Gastroesophageal sphincter (tissue), 4 donors: Measurements from ENCODE around the gene MAP3K10. TPM values are rescaled to one million over a fixed set of nuclear protein-coding genes. Genes with fewer than 3 reads are reported as not detected.

Experiments used
- ATAC-seq: fragments of 150-250 bp; one replicate; pipeline ENCODE4 v1.9.1; 2016; ENCODE audit warnings: mild to moderate bottlenecking, moderate library complexity
- H3K27ac ChIP-seq, 4 donors: fragments of 200-600 bp; sonication (generic) in 3 of 4; 1 replicate in 3 of 4; 2 replicates in 1 of 4; pipeline ENCODE4 v1.5.1; 2016 to 2019
- H3K27me3 ChIP-seq: fragments of 200-600 bp; sonication (generic); one replicate; pipeline ENCODE4 v1.5.1; 2019
- H3K36me3 ChIP-seq, 2 donors: fragments of 200-600 bp; sonication (generic); one replicate each; pipeline ENCODE4 v1.5.1; 2019; ENCODE audit warnings: control low read depth in 1 of 2
- H3K4me1 ChIP-seq, 3 donors: fragments of 200-600 bp; sonication (generic); 1 replicate in 2 of 3; 2 replicates in 1 of 3; pipeline ENCODE4 v1.5.1; 2016 to 2019; ENCODE audit warnings: control low read depth in 2 of 3
- H3K4me3 ChIP-seq, 2 donors: fragments of 200-600 bp; sonication (generic); one replicate each; pipeline ENCODE4 v1.5.1; 2019; ENCODE audit warnings: mild to moderate bottlenecking in 1 of 2, moderate library complexity in 1 of 2
- H3K9me3 ChIP-seq, 3 donors: fragments of 200-600 bp; sonication (generic); one replicate each; pipeline ENCODE4 v1.5.1; 2017 to 2019; ENCODE audit warnings: control low read depth in 2 of 3
- EP300 ChIP-seq: sonication (generic); formaldehyde crosslinking; IDR thresholded peaks from one replicate; pipeline ENCODE4 v1.6.1; 2017; ENCODE audit warnings: antibody characterized with exemption, mild to moderate bottlenecking
- POLR2A ChIP-seq, 2 donors: fragments of 450-650 bp; IDR thresholded peaks; one replicate each; pipeline ENCODE4 v1.6.1; 2017; ENCODE audit warnings: antibody characterized with exemption in 2 of 2, mild to moderate bottlenecking in 2 of 2, moderate library complexity in 1 of 2
- POLR2AphosphoS5 ChIP-seq: sonication (generic); formaldehyde crosslinking; IDR thresholded peaks from one replicate; pipeline ENCODE4 v1.6.1; 2017; ENCODE audit warnings: antibody characterized with exemption
- WGBS, 2 donors: methylation state at CpG; one replicate each; pipeline ENCODE4 v1.1.5; 2018; ENCODE audit warnings: low coverage in 1 of 2; 5-methylcytosine and 5-hydroxymethylcytosine counted together
- total RNA-seq, 4 donors: library from RNA; depleted of rRNA; stranded (reverse); fragments of >200 nt; gene quantifications; one replicate each; pipeline ENCODE4 v1.1.0, GENCODE V29; 2016
- TF ChIP-seq, protein P1 (sequence below), 4 experiments: fragments of 200-600 bp in 2 of 4; fragments of 450-650 bp in 2 of 4; sonication (generic) in 1 of 4; IDR thresholded peaks; one replicate each; pipeline ENCODE4 v1.5.1; 2017 to 2019; ENCODE audit warnings: antibody characterized with exemption in 4 of 4, mild to moderate bottlenecking in 2 of 4, moderate library complexity in 2 of 4

MAP3K10 gene
- total RNA-seq, 4 donors from 2014 or later = 9.8 to 21.3 (median 16.4) TPM

DNA sequence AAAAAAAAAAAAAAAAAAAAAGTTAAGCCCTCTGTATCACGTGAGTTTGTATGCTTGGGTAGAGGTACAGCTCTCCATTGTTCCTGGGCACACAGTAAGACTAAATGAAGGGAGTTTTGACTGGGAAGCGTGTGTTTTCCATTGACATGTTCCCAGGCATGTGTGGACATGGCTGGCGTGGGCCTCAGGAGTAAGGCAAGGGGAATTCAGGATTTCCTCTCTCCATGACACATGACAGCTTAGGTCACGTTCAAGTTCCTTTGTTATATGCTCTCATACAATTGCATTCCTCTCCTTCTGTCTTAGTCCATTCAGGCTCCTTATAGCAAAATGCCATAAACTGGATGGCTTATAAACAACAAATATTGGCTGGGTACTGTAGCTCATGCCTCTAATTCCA, 17.1 kb upstream of the MAP3K10 start:
- H3K4me1 ChIP-seq = no peaks in the 10 kb centered on the region
- TF ChIP-seq POLR2AphosphoS5 = no peak
- TF ChIP-seq, protein P1, sequence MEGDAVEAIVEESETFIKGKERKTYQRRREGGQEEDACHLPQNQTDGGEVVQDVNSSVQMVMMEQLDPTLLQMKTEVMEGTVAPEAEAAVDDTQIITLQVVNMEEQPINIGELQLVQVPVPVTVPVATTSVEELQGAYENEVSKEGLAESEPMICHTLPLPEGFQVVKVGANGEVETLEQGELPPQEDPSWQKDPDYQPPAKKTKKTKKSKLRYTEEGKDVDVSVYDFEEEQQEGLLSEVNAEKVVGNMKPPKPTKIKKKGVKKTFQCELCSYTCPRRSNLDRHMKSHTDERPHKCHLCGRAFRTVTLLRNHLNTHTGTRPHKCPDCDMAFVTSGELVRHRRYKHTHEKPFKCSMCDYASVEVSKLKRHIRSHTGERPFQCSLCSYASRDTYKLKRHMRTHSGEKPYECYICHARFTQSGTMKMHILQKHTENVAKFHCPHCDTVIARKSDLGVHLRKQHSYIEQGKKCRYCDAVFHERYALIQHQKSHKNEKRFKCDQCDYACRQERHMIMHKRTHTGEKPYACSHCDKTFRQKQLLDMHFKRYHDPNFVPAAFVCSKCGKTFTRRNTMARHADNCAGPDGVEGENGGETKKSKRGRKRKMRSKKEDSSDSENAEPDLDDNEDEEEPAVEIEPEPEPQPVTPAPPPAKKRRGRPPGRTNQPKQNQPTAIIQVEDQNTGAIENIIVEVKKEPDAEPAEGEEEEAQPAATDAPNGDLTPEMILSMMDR (IDR thresholded peaks at IDR 0.05) = no peak
- TF ChIP-seq EP300 = no peak
- H3K27ac ChIP-seq = no peak overlapping the region
- ATAC-seq = no peak
- H3K36me3 ChIP-seq = no peaks in the 10 kb centered on the region
- WGBS, 2 donors = 82% methylated on average over 4 of the region's 4 CpGs; no CpG with 5 or more reads in 1 of the 2 donors
- H3K27me3 ChIP-seq = peaks cover 57% of the 10 kb centered on the region
- H3K4me3 ChIP-seq = no peak overlapping the region
- H3K9me3 ChIP-seq = no peaks in the 10 kb centered on the region

DNA sequence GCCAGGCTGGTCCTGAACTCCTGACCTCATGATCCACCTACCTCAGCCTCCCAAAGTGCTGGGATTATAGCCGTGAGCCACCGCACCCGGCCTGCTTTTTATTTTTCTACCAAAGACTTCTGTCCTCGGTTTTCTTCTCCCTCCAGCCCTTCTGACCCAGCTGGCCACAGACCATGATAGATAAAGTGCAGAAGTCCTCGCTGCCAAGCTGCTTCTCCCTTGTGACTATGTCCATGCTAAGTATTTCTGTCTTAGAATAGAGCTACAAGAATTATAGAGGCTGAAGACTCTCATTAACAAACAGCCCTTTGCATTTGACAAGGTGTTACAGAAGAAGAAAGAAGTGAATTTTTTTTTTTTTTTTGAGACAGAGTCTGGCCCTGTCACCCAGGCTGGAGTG, 15.4 kb upstream of the MAP3K10 start:
- Histone ChIP-seq H3K27me3 (peaks cover 44% of the 10 kb centered on the region), H3K36me3 (no peaks in the 10 kb centered on the region), H3K4me3 (no peak overlapping the region), H3K27ac (no peak overlapping the region), H3K4me1 (no peaks in the 10 kb centered on the region), H3K9me3 (no peaks in the 10 kb centered on the region)
- ATAC-seq = no peak
- TF ChIP-seq POLR2AphosphoS5 = no peak
- no peak for TF ChIP-seq EP300
- no peak for TF ChIP-seq POLR2A (IDR thresholded peaks at IDR 0.05)
- TF ChIP-seq, protein P1 (IDR thresholded peaks at IDR 0.05) = no peak
- 57 to 74% methylated on average over 4 to 5 of the region's 5 CpGs for WGBS, 2 donors

DNA sequence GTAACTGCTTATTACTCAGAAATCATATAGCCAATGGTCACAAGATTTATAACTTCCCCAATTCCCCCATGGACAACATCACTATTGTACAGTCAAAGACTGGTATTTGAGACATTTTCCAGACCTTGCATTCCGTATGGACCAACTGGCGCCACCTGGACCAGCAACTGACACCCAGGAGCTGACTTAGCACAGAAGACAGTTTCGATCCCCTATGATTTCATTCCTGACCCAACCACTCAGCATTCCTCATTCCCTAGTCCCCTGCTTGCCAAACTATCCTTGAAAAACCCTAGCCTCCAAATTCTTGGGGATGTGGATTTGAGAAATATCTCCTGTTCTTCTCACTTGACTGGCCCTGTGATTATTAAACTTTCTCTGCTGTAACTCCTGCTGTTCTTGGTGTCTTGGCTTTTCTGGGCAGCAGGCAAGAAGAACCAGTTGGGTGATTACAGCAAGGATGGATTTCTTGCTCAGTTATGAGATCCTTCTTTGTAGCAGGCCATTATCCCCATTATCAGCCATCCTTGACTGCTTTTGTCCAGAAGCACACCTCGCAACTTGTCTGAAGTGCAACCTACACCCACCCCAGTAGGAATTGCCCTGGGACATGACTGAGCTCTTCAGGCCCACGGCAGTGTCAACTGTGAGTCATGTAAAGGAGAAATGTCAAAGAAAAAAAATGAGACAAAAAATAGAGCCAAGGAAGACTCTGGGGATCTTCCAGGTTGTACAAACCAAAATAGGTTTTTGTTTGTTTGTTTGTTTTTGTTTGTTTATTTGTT, 13.7 kb upstream of the MAP3K10 start:
- TF ChIP-seq POLR2AphosphoS5 (no peak), POLR2A (IDR thresholded peaks at IDR 0.05) (no peak), EP300 (no peak)
- TF ChIP-seq, protein P1 (IDR thresholded peaks at IDR 0.05) = no peak
- ATAC-seq = no peak
- no peak overlapping the region for H3K4me3 ChIP-seq
- WGBS, 2 donors = 58 to 60% methylated on average over 1 to 4 of the region's 5 CpGs
- no peaks in the 10 kb centered on the region for H3K9me3 ChIP-seq
- no peaks in the 10 kb centered on the region for H3K4me1 ChIP-seq
- peaks cover 35% of the 10 kb centered on the region for H3K27me3 ChIP-seq
- no peak overlapping the region for H3K27ac ChIP-seq
- H3K36me3 ChIP-seq = no peaks in the 10 kb centered on the region

DNA sequence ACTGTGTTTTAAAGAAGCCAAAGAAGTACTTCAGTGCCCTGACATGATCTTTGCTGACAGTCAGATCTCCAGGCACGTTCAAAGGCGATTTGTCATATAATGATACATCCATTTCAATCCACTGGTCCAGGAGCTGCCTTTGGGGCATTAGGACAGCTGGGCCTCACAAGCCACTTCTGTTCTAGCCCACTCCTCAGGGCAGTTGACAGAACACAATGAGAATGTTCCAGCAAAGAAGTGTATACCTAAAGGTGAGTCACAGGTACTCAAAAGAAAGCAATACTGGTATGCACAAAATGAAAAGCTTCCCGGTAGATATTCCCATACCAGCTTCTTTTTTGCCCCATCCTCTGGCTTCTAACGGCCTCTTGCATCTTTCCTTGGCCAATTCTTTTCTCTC, 12.5 kb upstream of the MAP3K10 start:
- H3K4me1 ChIP-seq = no peaks in the 10 kb centered on the region
- no peaks in the 10 kb centered on the region for H3K36me3 ChIP-seq
- H3K27me3 ChIP-seq = peaks cover 31% of the 10 kb centered on the region
- WGBS, 2 donors = 67% methylated on average over 4 of the region's 4 CpGs; no CpG with 5 or more reads in 1 of the 2 donors
- no peak overlapping the region for H3K27ac ChIP-seq
- H3K9me3 ChIP-seq = no peaks in the 10 kb centered on the region
- TF ChIP-seq, protein P1 (IDR thresholded peaks at IDR 0.05) = no peak
- TF ChIP-seq POLR2A (IDR thresholded peaks at IDR 0.05) = no peak
- TF ChIP-seq POLR2AphosphoS5 = no peak
- no peak for TF ChIP-seq EP300
- no peak overlapping the region for H3K4me3 ChIP-seq
- ATAC-seq = no peak

DNA sequence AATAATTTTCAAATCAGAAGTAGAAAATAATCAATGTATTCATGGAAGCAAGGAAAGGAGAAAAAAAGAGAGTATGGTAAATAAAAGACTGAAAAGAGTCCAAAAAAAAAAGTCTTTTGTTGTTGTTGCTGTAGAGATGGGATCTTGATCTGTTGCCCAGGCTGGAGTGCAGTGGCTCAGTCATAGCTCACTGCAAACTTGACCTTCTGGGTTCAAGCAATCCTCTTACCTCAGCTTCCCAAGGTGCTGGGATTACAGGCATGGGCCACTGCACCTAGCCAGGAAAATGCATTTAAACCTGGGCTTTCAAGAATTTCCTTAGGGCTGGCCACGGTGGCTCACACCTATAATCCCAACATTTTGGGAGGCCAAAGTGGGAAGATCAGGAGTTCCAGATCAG, 7.0 kb upstream of the MAP3K10 start:
- no peaks in the 10 kb centered on the region for H3K4me1 ChIP-seq
- ATAC-seq = no peak
- H3K27me3 ChIP-seq = no peaks in the 10 kb centered on the region
- WGBS, 2 donors = no CpG with 5 or more reads among the region's 1 CpG
- H3K36me3 ChIP-seq = no peaks in the 10 kb centered on the region
- no peak overlapping the region for H3K27ac ChIP-seq
- no peaks in the 10 kb centered on the region for H3K9me3 ChIP-seq
- H3K4me3 ChIP-seq = no peak overlapping the region
- TF ChIP-seq EP300 = no peak
- no peak for TF ChIP-seq POLR2A (IDR thresholded peaks at IDR 0.05)
- TF ChIP-seq POLR2AphosphoS5 = no peak
- TF ChIP-seq, protein P1 (IDR thresholded peaks at IDR 0.05) = no peak
